Keratinocyte (primary cell): Measurements from ENCODE around the gene SUN1. TPM values are rescaled to one million over a fixed set of nuclear protein-coding genes. Genes with fewer than 3 reads are reported as not detected.

Experiments used
- DNase-seq: peaks from one replicate; pipeline ENCODE4 v3.0.0-alpha.2; 2011; ENCODE audit warnings: low read depth, missing footprints, low spot score
- FAIRE-seq: peaks from 2 replicates; lab custom pipeline; 2011; peaks lifted over from hg19 to GRCh38; lab: Jason Lieb, UNC
- H2AFZ ChIP-seq: 2 replicates; pipeline ENCODE4 v1.6.0; 2012; ENCODE audit warnings: low read length, control low read depth, inconsistent platforms; ENCODE audit not compliant: control insufficient read depth
- H3K27ac ChIP-seq: 2 replicates; pipeline ENCODE4 v1.5.1; 2011; ENCODE audit warnings: low read length; ENCODE audit not compliant: control insufficient read depth, insufficient read depth
- H3K27me3 ChIP-seq: 3 replicates; pipeline ENCODE4 v1.6.0; 2011; ENCODE audit warnings: low read length; ENCODE audit not compliant: control insufficient read depth, insufficient read depth; ENCODE audit errors: extremely low read depth
- H3K36me3 ChIP-seq, 2 experiments: 2 replicates in 1 of 2; 3 replicates in 1 of 2; pipeline ENCODE4 v1.5.1; 2011; ENCODE audit warnings: low read length in 2 of 2, mild to moderate bottlenecking in 1 of 2; ENCODE audit not compliant: control insufficient read depth in 2 of 2, insufficient read depth in 2 of 2; ENCODE audit errors: extremely low read depth in 1 of 2
- H3K4me1 ChIP-seq: 3 replicates; pipeline ENCODE4 v1.5.1; 2011; ENCODE audit warnings: low read length; ENCODE audit not compliant: control insufficient read depth, insufficient read depth; ENCODE audit errors: extremely low read depth
- H3K4me2 ChIP-seq: 3 replicates; pipeline ENCODE4 v1.6.0; 2011; ENCODE audit warnings: low read depth, low read length; ENCODE audit not compliant: control insufficient read depth, insufficient read depth; ENCODE audit errors: extremely low read depth
- H3K4me3 ChIP-seq, 3 experiments: fragments of 200-600 bp in 1 of 3; sonication (generic) in 1 of 3; 2 replicates in 2 of 3; 3 replicates in 1 of 3; pipeline ENCODE4 v1.5.1; 2011 to 2016; ENCODE audit warnings: low read length in 3 of 3, mild to moderate bottlenecking in 3 of 3, control low read depth in 2 of 3, inconsistent platforms in 1 of 3, low read depth in 1 of 3, mixed read lengths in 1 of 3, mixed run types in 1 of 3, moderate library complexity in 1 of 3; ENCODE audit not compliant: control insufficient read depth in 2 of 3, insufficient read depth in 2 of 3; ENCODE audit errors: extremely low read depth in 1 of 3
- H3K79me2 ChIP-seq: 2 replicates; pipeline ENCODE4 v1.6.0; 2012; ENCODE audit warnings: low read length; ENCODE audit not compliant: control insufficient read depth, insufficient read depth
- H3K9ac ChIP-seq: 3 replicates; pipeline ENCODE4 v1.6.0; 2011; ENCODE audit warnings: low read length; ENCODE audit not compliant: control insufficient read depth, insufficient read depth; ENCODE audit errors: extremely low read depth
- H3K9me1 ChIP-seq: 3 replicates; pipeline ENCODE4 v1.6.0; 2011; ENCODE audit warnings: low read length; ENCODE audit not compliant: control insufficient read depth, insufficient read depth; ENCODE audit errors: extremely low read depth
- H3K9me3 ChIP-seq: 2 replicates; pipeline ENCODE4 v1.5.1; 2012; ENCODE audit warnings: low read depth, low read length; ENCODE audit not compliant: control insufficient read depth
- H4K20me1 ChIP-seq: 3 replicates; pipeline ENCODE4 v1.6.0; 2011; ENCODE audit warnings: low read length; ENCODE audit not compliant: control insufficient read depth, insufficient read depth; ENCODE audit errors: extremely low read depth
- CTCF ChIP-seq, 3 experiments: IDR thresholded peaks in 1 of 3; conservative IDR thresholded peaks in 1 of 3; optimal IDR thresholded peaks in 1 of 3; 2 replicates in 2 of 3; 3 replicates in 1 of 3; pipeline versions ENCODE3 to v1.5.1; 2011; ENCODE audit warnings: low read length in 3 of 3, mild to moderate bottlenecking in 3 of 3, moderate library complexity in 2 of 3, control low read depth in 1 of 3, inconsistent platforms in 1 of 3; ENCODE audit not compliant: insufficient read depth in 2 of 3; ENCODE audit errors: extremely low read depth in 1 of 3
- EZH2 ChIP-seq: IDR thresholded peaks from one replicate; pipeline ENCODE4 v1.6.1; 2012; ENCODE audit warnings: inconsistent platforms, mild to moderate bottlenecking, low read length, moderate library complexity
- dilution Hi-C: fragments of 300-500 bp; cut with MboI; formaldehyde crosslinking; loops from one replicate; pipeline ENCODE4 v1.7.0; 2020; ENCODE audit warnings: low sequenced_read_pairs; ENCODE audit not compliant: extremely low pct_ligation_motif_present
- polyA plus RNA-seq, 5 experiments: library from polyadenylated mRNA; depleted of rRNA in 3 of 5; stranded (reverse) in 3 of 5; stranded (forward) in 1 of 5; unstranded in 1 of 5; fragments of >200 nt; gene quantifications; 1 replicate in 1 of 5; 2 replicates in 3 of 5; 3 replicates in 1 of 5; pipeline versions ENCODE4 v1.2.1 to v1.2.3, GENCODE V29; 2011 to 2012; ENCODE audit warnings: missing spikeins in 2 of 5, low read depth in 1 of 5, low replicate concordance in 1 of 5

Gene SUN1
- polyA plus RNA-seq, 1 donor (not counting 4 experiments of a cell fraction or from before 2014, with no cell fraction given), result 166 TPM

- Histone ChIP-seq H2AFZ (no peak overlapping the region), H3K9me1 (no peaks in the 10 kb centered on the region), H3K36me3 (peaks cover 16 to 18% of the 10 kb centered on the region in 2 experiments), H3K27me3 (no peaks in the 10 kb centered on the region), H3K4me2 (no peak overlapping the region), H3K9me3 (no peaks in the 10 kb centered on the region), H3K4me3 (no peak overlapping the region), H3K9ac (no peak overlapping the region), H3K27ac (no peak overlapping the region), H3K79me2 (peaks cover 87% of the 10 kb centered on the region), H3K4me1 (no peaks in the 10 kb centered on the region), H4K20me1 (peaks cover 14% of the 10 kb centered on the region)
- DNase-seq, result no peak
- TF ChIP-seq CTCF (optimal IDR thresholded peaks at IDR 0.05 in 1 of 3, IDR thresholded peaks at IDR 0.05 in 1 of 3, conservative IDR thresholded peaks at IDR 0.05 in 1 of 3; ENCODE audit: extremely low read depth in 1 of 3, insufficient read depth in 2 of 3, low read length in 3 of 3) (no peak), EZH2 (no peak)
- no peak for FAIRE-seq
- dilution Hi-C loops, result no loop called here
Observed at GRCh38 chr7:885261-885892, 53.1 kb downstream of the SUN1 start.

DNA sequence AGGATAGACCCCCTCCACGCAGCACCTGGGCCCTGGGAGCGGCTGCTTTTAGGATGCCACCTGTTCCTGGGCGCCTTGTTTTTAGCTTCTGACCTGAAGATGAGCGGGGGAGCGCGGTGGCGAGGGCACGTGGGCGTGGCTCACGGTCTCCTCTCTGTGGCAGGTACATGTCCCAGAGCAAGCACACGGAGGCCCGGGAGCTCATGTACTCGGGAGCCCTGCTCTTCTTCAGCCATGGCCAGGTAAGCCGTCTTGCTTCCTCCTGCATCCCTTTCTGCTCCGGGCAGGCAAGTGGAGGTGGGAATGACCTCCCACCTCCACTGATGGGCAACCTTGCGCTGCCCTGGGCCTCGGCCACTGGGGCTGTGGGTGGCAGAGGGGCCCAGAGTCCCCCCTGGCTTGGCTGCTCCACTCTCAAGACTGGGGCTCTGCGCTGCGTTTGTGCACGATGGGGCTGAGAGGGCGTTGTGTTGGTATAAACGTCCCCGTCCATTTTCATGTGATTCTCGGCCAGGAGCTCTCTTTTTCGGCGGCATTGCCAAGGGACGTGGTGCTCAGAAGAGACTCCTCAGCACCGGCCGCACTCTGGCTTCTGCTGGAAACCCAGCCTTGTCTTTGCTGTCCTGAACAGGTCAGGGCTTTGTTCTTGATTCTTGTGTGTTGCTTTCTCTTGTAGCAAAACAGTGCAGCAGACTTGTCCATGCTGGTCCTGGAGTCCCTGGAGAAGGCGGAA, 53.8 kb downstream of the SUN1 start:
- Histone ChIP-seq H3K79me2 (peaks cover 80% of the 10 kb centered on the region), H3K4me1 (no peaks in the 10 kb centered on the region), H3K4me2 (no peak overlapping the region), H3K27me3 (no peaks in the 10 kb centered on the region), H3K4me3 (no peak overlapping the region), H3K36me3 (peaks cover 16 to 18% of the 10 kb centered on the region in 2 experiments), H3K27ac (no peak overlapping the region), H3K9me1 (no peaks in the 10 kb centered on the region), H2AFZ (no peak overlapping the region), H3K9ac (no peak overlapping the region), H3K9me3 (no peaks in the 10 kb centered on the region), H4K20me1 (peaks cover 14% of the 10 kb centered on the region)
- no peak for DNase-seq
- TF ChIP-seq CTCF (optimal IDR thresholded peaks at IDR 0.05 in 1 of 3, IDR thresholded peaks at IDR 0.05 in 1 of 3, conservative IDR thresholded peaks at IDR 0.05 in 1 of 3; ENCODE audit: extremely low read depth in 1 of 3, insufficient read depth in 2 of 3, low read length in 3 of 3) (no peak), EZH2 (no peak)
- dilution Hi-C loops, result no loop called here
- no peak for FAIRE-seq
